ENCODE results near the gene ZSWIM5. TPM values are rescaled to one million over a fixed set of nuclear protein-coding genes. Genes with fewer than 3 reads are reported as not detected.
"Not testable (repeated sequence)": the region's sequence is repeated elsewhere in the genome, so short reads cannot be mapped to it uniquely, and the experiment has no call there.

ZSWIM5 gene
- total RNA-seq, 1 experiment from 2014 or later = 1.4 TPM

DNA sequence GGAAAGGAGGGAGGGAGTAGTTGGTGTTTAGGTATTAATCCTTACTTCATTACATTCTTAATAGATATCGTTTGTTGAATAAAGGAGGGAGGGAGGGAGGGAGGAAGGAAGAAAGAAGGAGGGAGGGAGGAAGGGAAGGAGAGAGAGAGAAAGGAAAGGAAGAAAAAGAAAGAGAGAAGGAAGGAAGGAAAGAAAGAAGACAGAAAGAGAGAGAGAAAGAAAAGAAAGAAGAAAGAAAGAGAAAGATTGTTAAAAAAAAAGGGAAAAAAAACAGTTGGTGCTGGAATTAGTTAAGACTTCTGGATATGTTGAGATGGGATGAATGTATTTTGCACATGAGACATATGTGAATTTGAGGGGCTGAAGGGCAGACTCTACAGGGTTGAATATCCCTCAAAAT, 44.1 kb upstream of the ZSWIM5 start:
- H3K79me2 ChIP-seq (ENCODE audit: low read length) = no peaks in the 10 kb centered on the region
- ChIA-PET POLR2A (ENCODE audit: unreplicated experiment) (no interaction called here), CTCF (no interaction called here)
- ATAC-seq = no peak
- DNase-seq = no peak
- H3K36me3 ChIP-seq (ENCODE audit: low read depth, low read length) = no peaks in the 10 kb centered on the region
- no peaks in the 10 kb centered on the region for H4K20me1 ChIP-seq (ENCODE audit: low read length)
- intact Hi-C loops (cut with micrococcal nuclease) = no loop called here
- no peak overlapping the region for H3K9ac ChIP-seq (ENCODE audit: low read length)
- no peaks in the 10 kb centered on the region for H3K9me2 ChIP-seq (replicated peaks; ENCODE audit: low read length)
- H3K4me3 ChIP-seq (ENCODE audit: low read length) = no peak overlapping the region
- H3K4me1 ChIP-seq (ENCODE audit: insufficient read depth, low read length) = peaks cover 13% of the 10 kb centered on the region
- H2AFZ ChIP-seq (ENCODE audit: low read length) = no peak overlapping the region
- H3K27ac ChIP-seq (ENCODE audit: low read length) = no peak overlapping the region
- no peaks in the 10 kb centered on the region for H3K9me3 ChIP-seq (ENCODE audit: low read length)
- no peaks in the 10 kb centered on the region for H3K27me3 ChIP-seq (ENCODE audit: low read length)
- no peaks in the 10 kb centered on the region for H3F3A ChIP-seq (ENCODE audit: low read length, unreplicated experiment)
- BruUV-seq (replicated peaks) = no TSS peak
- H3K4me2 ChIP-seq (ENCODE audit: low read length) = no peak overlapping the region
- TF ChIP-seq CTCF (conservative IDR thresholded peaks at IDR 0.05; ENCODE audit: low read depth, low read length) (no peak), EZH2 (IDR thresholded peaks at IDR 0.05; ENCODE audit: low read length, unreplicated experiment) (no peak), EZH2phosphoT487 (IDR thresholded peaks at IDR 0.05; ENCODE audit: borderline replicate concordance, low read length) (no peak)

GRCh38 chr1:45248004-45248403, 41.6 kb upstream of the ZSWIM5 start:
- H3K36me3 ChIP-seq (ENCODE audit: low read depth, low read length); H3K9me2 ChIP-seq (replicated peaks; ENCODE audit: low read length); H3K9ac ChIP-seq (ENCODE audit: low read length); H3K4me3 ChIP-seq (ENCODE audit: low read length); H3K27me3 ChIP-seq (ENCODE audit: low read length); H3K4me2 ChIP-seq (ENCODE audit: low read length); CTCF ChIA-PET; DNase-seq; H3K9me3 ChIP-seq (ENCODE audit: low read length); H3F3A ChIP-seq (ENCODE audit: low read length, unreplicated experiment); BruUV-seq (replicated peaks); H4K20me1 ChIP-seq (ENCODE audit: low read length); H2AFZ ChIP-seq (ENCODE audit: low read length); H3K79me2 ChIP-seq (ENCODE audit: low read length); POLR2A ChIA-PET (ENCODE audit: unreplicated experiment); ATAC-seq; H3K27ac ChIP-seq (ENCODE audit: low read length): not testable (repeated sequence)
- intact Hi-C loops (cut with micrococcal nuclease) = loop anchor here (5.0 kb wide), 1 partner anchor 54 kb away; no protein-coding TSS in a partner anchor
- peaks cover 13% of the 10 kb centered on the region for H3K4me1 ChIP-seq (ENCODE audit: insufficient read depth, low read length)

DNA sequence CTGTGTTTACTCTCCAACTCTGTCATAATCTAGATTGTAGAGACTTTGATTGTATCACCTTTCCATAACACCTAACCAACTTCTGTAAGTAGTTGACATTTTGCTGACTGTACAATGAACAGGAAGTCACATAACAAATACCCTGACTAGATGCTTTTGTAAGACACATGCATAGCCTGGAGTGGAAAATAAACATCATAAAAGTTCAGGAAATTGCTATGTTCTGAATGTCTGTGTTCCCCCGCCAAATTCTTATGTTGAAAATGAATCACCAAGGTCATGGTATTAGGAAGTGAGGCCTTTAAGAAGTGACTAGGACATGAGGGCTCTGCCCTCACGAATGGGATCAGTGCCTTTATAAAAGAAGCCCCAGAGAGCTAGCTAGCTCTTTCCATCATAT, 40.4 kb upstream of the ZSWIM5 start:
- peak; percentile 98 for ATAC-seq
- Histone ChIP-seq H3K9ac (ENCODE audit: low read length) (peak overlapping the region; percentile 9; the same call in 1 of the 2 replicates), H3K36me3 (ENCODE audit: low read depth, low read length) (no peaks in the 10 kb centered on the region), H3K27ac (ENCODE audit: low read length) (peak overlapping the region; percentile 79), H3K4me1 (ENCODE audit: insufficient read depth, low read length) (peaks cover 13% of the 10 kb centered on the region), H3K27me3 (ENCODE audit: low read length) (no peaks in the 10 kb centered on the region), H3K79me2 (ENCODE audit: low read length) (no peaks in the 10 kb centered on the region), H3K4me2 (ENCODE audit: low read length) (no peak overlapping the region), H3K4me3 (ENCODE audit: low read length) (no peak overlapping the region), H4K20me1 (ENCODE audit: low read length) (no peaks in the 10 kb centered on the region), H3F3A (ENCODE audit: low read length, unreplicated experiment) (no peaks in the 10 kb centered on the region), H3K9me3 (ENCODE audit: low read length) (no peaks in the 10 kb centered on the region), H2AFZ (ENCODE audit: low read length) (0 out of 2 replicates have a peak overlapping the region, but pooled peaks have one; percentile 47), H3K9me2 (replicated peaks; ENCODE audit: low read length) (no peaks in the 10 kb centered on the region)
- no TSS peak for BruUV-seq (replicated peaks)
- ChIA-PET POLR2A (ENCODE audit: unreplicated experiment) (no interaction called here), CTCF (no interaction called here)
- DNase-seq = peak; percentile 95
- TF ChIP-seq EZH2 (IDR thresholded peaks at IDR 0.05; ENCODE audit: low read length, unreplicated experiment) (no peak), CTCF (conservative IDR thresholded peaks at IDR 0.05; ENCODE audit: low read depth, low read length) (no peak), EZH2phosphoT487 (IDR thresholded peaks at IDR 0.05; ENCODE audit: borderline replicate concordance, low read length) (no peak)
- intact Hi-C loops (cut with micrococcal nuclease) = loop anchor here (5.0 kb wide), 1 partner anchor 56 kb away; no protein-coding TSS in a partner anchor

DNA sequence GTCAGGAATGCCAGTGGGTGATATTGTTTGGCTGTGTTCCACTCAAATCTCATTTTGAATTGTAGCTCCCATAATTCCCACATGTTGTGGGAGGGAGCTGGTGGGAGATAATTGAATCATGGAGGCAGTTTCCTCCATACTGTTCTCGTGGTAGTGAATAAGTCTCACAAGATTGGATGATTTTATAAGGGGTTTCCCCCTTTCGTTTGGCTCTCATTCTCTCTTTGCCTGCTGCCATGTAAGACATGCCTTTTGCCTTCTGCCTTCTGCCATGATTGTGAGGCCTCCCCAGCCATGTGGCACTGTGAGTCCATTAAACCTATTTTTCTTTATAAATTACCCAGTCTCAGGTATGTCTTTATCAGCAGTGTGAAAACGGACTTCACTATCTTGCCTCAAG, 40.0 kb upstream of the ZSWIM5 start:
- DNase-seq; H3K27me3 ChIP-seq (ENCODE audit: low read length); CTCF ChIA-PET; ATAC-seq; H3K36me3 ChIP-seq (ENCODE audit: low read depth, low read length); H4K20me1 ChIP-seq (ENCODE audit: low read length); BruUV-seq (replicated peaks); H3K9me3 ChIP-seq (ENCODE audit: low read length); H3K4me2 ChIP-seq (ENCODE audit: low read length); H3K4me3 ChIP-seq (ENCODE audit: low read length); H3K9me2 ChIP-seq (replicated peaks; ENCODE audit: low read length); POLR2A ChIA-PET (ENCODE audit: unreplicated experiment); H3K79me2 ChIP-seq (ENCODE audit: low read length); H3F3A ChIP-seq (ENCODE audit: low read length, unreplicated experiment): not testable (repeated sequence)
- Histone ChIP-seq H3K27ac (ENCODE audit: low read length) (peak overlapping the region; percentile 79), H3K4me1 (ENCODE audit: insufficient read depth, low read length) (peaks cover 13% of the 10 kb centered on the region), H2AFZ (ENCODE audit: low read length) (0 out of 2 replicates have a peak overlapping the region, but pooled peaks have one; percentile 47), H3K9ac (ENCODE audit: low read length) (peak overlapping the region; percentile 9; the same call in 1 of the 2 replicates)
- intact Hi-C loops (cut with micrococcal nuclease) = loop anchor here (5.0 kb wide), 1 partner anchor 56 kb away; no protein-coding TSS in a partner anchor

Measured in PC-3 (cell line).